Measurements from ENCODE around the gene SLC43A2. TPM values are rescaled to one million over a fixed set of nuclear protein-coding genes. Genes with fewer than 3 reads are reported as not detected.

Gene SLC43A2
- polyA plus RNA-seq, 4 donors, result 2.9 to 31.5 (median 9.9) TPM

DNA sequence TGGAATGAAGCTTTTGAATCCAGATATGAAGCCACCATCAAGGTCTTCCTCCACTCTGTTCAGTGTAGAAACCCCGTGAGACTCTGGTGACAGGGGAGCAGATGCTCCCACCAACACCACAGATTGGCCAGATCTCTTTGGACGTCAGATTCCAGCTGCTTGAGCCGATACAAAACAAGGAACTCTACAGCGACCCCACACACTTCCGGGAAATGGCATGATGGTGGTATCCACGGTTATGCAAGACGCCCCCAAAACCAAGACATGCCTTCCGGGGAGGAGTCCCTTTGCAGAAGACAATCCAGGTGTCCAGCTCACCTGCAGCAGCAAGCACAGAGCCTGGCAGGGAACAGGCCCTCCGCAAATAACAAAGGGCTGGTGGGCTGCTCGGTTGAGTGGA, 46.3 kb downstream of the SLC43A2 start:
- Histone ChIP-seq H3K4me3 (ENCODE audit: low read depth in 1 of 3, low read length in 3 of 3) (no peak overlapping the region), H3K9me3 (ENCODE audit: control insufficient read depth in 2 of 2, insufficient read depth in 1 of 2, low read depth in 1 of 2, low read length in 1 of 2) (no peaks in the 10 kb centered on the region), H3K27ac (ENCODE audit: low read depth in 1 of 3, low read length in 2 of 3) (no peak overlapping the region), H3K36me3 (ENCODE audit: control insufficient read depth in 3 of 3, insufficient read depth in 2 of 3, low read depth in 1 of 3, low read length in 3 of 3) (peaks cover 0 to 92% (median 4%) of the 10 kb centered on the region in 3 donors), H3K27me3 (ENCODE audit: control insufficient read depth in 3 of 3, insufficient read depth in 3 of 3, low read length in 3 of 3) (no peaks in the 10 kb centered on the region), H3K4me1 (ENCODE audit: control insufficient read depth in 3 of 3, insufficient read depth in 2 of 3, low read depth in 1 of 3, low read length in 2 of 3) (peaks cover 0 to 3% (median 2%) of the 10 kb centered on the region in 3 donors)
- DNase-seq, result no peak
- FAIRE-seq, result no peak
- WGBS, 3 donors, result 91% methylated on average over 10 of the region's 10 CpGs

GRCh38 chr17:1580979-1581676, 47.5 kb downstream of the SLC43A2 start:
- DNase-seq (peak in 1 of 2 donors; percentile 68), FAIRE-seq (no peak)
- Histone ChIP-seq H3K4me3 (ENCODE audit: low read depth in 1 of 3, low read length in 3 of 3) (no peak overlapping the region), H3K36me3 (ENCODE audit: control insufficient read depth in 3 of 3, insufficient read depth in 2 of 3, low read depth in 1 of 3, low read length in 3 of 3) (peaks cover 0 to 93% (median 4%) of the 10 kb centered on the region in 3 donors), H3K4me1 (ENCODE audit: control insufficient read depth in 3 of 3, insufficient read depth in 2 of 3, low read depth in 1 of 3, low read length in 2 of 3) (peaks cover 0 to 3% (median 2%) of the 10 kb centered on the region in 3 donors), H3K27ac (ENCODE audit: low read depth in 1 of 3, low read length in 2 of 3) (peak overlapping the region in 1 of 3 donors; percentile 50), H3K27me3 (ENCODE audit: control insufficient read depth in 3 of 3, insufficient read depth in 3 of 3, low read length in 3 of 3) (no peaks in the 10 kb centered on the region), H3K9me3 (ENCODE audit: control insufficient read depth in 2 of 2, insufficient read depth in 1 of 2, low read depth in 1 of 2, low read length in 1 of 2) (no peaks in the 10 kb centered on the region)
- WGBS, 3 donors, result 33 to 63% (median 39%) methylated on average over 19 of the region's 19 CpGs

GRCh38 chr17:1578029-1578428, 50.6 kb downstream of the SLC43A2 start:
- DNase-seq (no peak), FAIRE-seq (no peak)
- Histone ChIP-seq H3K4me1 (ENCODE audit: control insufficient read depth in 3 of 3, insufficient read depth in 2 of 3, low read depth in 1 of 3, low read length in 2 of 3) (peaks cover 2 to 12% (median 3%) of the 10 kb centered on the region in 3 donors), H3K4me3 (ENCODE audit: low read depth in 1 of 3, low read length in 3 of 3) (no peak overlapping the region), H3K27ac (ENCODE audit: low read depth in 1 of 3, low read length in 2 of 3) (peak overlapping the region in 2 of 3 donors; percentile 9 to 86), H3K27me3 (ENCODE audit: control insufficient read depth in 3 of 3, insufficient read depth in 3 of 3, low read length in 3 of 3) (no peaks in the 10 kb centered on the region), H3K9me3 (ENCODE audit: control insufficient read depth in 2 of 2, insufficient read depth in 1 of 2, low read depth in 1 of 2, low read length in 1 of 2) (no peaks in the 10 kb centered on the region), H3K36me3 (ENCODE audit: control insufficient read depth in 3 of 3, insufficient read depth in 2 of 3, low read depth in 1 of 3, low read length in 3 of 3) (peaks cover 0 to 87% (median 0%) of the 10 kb centered on the region in 3 donors)
- 93 to 94% (median 93%) methylated on average over 13 of the region's 13 CpGs for WGBS, 3 donors

DNA sequence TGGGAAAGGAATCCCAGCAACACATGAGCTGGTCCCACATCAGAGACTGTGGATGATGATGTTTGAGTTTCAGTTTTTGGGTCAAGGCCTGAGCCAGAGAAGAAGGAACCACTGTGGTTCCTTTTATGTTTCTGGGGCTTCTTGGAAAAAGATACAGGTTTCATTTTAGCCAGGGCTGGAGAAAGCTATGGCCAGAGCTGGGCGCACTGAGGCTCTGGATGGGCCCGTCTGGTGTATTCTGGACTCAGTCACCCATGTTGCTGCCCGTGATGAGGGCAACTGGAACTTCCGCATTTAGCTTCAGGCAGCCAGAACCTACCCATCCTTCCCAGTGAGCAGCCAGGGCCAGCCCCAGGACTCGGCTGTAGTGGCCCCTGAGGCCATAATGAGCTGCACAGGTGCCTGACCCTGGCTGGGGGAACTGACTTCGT, 51.0 kb downstream of the SLC43A2 start:
- Histone ChIP-seq H3K36me3 (ENCODE audit: control insufficient read depth in 3 of 3, insufficient read depth in 2 of 3, low read depth in 1 of 3, low read length in 3 of 3) (peaks cover 0 to 86% (median 0%) of the 10 kb centered on the region in 3 donors), H3K9me3 (ENCODE audit: control insufficient read depth in 2 of 2, insufficient read depth in 1 of 2, low read depth in 1 of 2, low read length in 1 of 2) (no peaks in the 10 kb centered on the region), H3K4me3 (ENCODE audit: low read depth in 1 of 3, low read length in 3 of 3) (no peak overlapping the region), H3K27ac (ENCODE audit: low read depth in 1 of 3, low read length in 2 of 3) (peak overlapping the region in 2 of 3 donors; percentile 9 to 86), H3K4me1 (ENCODE audit: control insufficient read depth in 3 of 3, insufficient read depth in 2 of 3, low read depth in 1 of 3, low read length in 2 of 3) (peaks cover 2 to 12% (median 3%) of the 10 kb centered on the region in 3 donors), H3K27me3 (ENCODE audit: control insufficient read depth in 3 of 3, insufficient read depth in 3 of 3, low read length in 3 of 3) (no peaks in the 10 kb centered on the region)
- DNase-seq (no peak), FAIRE-seq (no peak)
- WGBS, 3 donors, result 74 to 81% (median 78%) methylated on average over 6 of the region's 6 CpGs

- FAIRE-seq (no peak), DNase-seq (no peak)
- H3K4me3 ChIP-seq (ENCODE audit: low read depth in 1 of 3, low read length in 3 of 3), result no peak overlapping the region
- H3K4me1 ChIP-seq (ENCODE audit: control insufficient read depth in 3 of 3, insufficient read depth in 2 of 3, low read depth in 1 of 3, low read length in 2 of 3), result peaks cover 2 to 12% (median 3%) of the 10 kb centered on the region in 3 donors
- no peaks in the 10 kb centered on the region for H3K9me3 ChIP-seq (ENCODE audit: control insufficient read depth in 2 of 2, insufficient read depth in 1 of 2, low read depth in 1 of 2, low read length in 1 of 2)
- H3K27ac ChIP-seq (ENCODE audit: low read depth in 1 of 3, low read length in 2 of 3), result peak overlapping the region in 1 of 3 donors; percentile 86
- no peaks in the 10 kb centered on the region for H3K27me3 ChIP-seq (ENCODE audit: control insufficient read depth in 3 of 3, insufficient read depth in 3 of 3, low read length in 3 of 3)
- H3K36me3 ChIP-seq (ENCODE audit: control insufficient read depth in 3 of 3, insufficient read depth in 2 of 3, low read depth in 1 of 3, low read length in 3 of 3), result peaks cover 0 to 84% (median 0%) of the 10 kb centered on the region in 3 donors
- WGBS, 3 donors, result 36 to 68% (median 52%) methylated on average over 12 of the region's 12 CpGs
Measured at GRCh38 chr17:1577182-1577581, 51.5 kb downstream of the SLC43A2 start.

- no peaks in the 10 kb centered on the region for H3K9me3 ChIP-seq (ENCODE audit: control insufficient read depth in 2 of 2, insufficient read depth in 1 of 2, low read depth in 1 of 2, low read length in 1 of 2)
- H3K4me1 ChIP-seq (ENCODE audit: control insufficient read depth in 3 of 3, insufficient read depth in 2 of 3, low read depth in 1 of 3, low read length in 2 of 3), result peaks cover 2 to 12% (median 3%) of the 10 kb centered on the region in 3 donors
- 88 to 93% (median 93%) methylated on average over 15 of the region's 15 CpGs for WGBS, 3 donors
- no peak for FAIRE-seq
- no peak for DNase-seq
- no peak overlapping the region for H3K4me3 ChIP-seq (ENCODE audit: low read depth in 1 of 3, low read length in 3 of 3)
- peaks cover 0 to 77% (median 0%) of the 10 kb centered on the region in 3 donors for H3K36me3 ChIP-seq (ENCODE audit: control insufficient read depth in 3 of 3, insufficient read depth in 2 of 3, low read depth in 1 of 3, low read length in 3 of 3)
- H3K27ac ChIP-seq (ENCODE audit: low read depth in 1 of 3, low read length in 2 of 3), result peak overlapping the region in 1 of 3 donors; percentile 30
- H3K27me3 ChIP-seq (ENCODE audit: control insufficient read depth in 3 of 3, insufficient read depth in 3 of 3, low read length in 3 of 3), result no peaks in the 10 kb centered on the region
Measured at GRCh38 chr17:1576500-1576899, 52.1 kb downstream of the SLC43A2 start.

DNA sequence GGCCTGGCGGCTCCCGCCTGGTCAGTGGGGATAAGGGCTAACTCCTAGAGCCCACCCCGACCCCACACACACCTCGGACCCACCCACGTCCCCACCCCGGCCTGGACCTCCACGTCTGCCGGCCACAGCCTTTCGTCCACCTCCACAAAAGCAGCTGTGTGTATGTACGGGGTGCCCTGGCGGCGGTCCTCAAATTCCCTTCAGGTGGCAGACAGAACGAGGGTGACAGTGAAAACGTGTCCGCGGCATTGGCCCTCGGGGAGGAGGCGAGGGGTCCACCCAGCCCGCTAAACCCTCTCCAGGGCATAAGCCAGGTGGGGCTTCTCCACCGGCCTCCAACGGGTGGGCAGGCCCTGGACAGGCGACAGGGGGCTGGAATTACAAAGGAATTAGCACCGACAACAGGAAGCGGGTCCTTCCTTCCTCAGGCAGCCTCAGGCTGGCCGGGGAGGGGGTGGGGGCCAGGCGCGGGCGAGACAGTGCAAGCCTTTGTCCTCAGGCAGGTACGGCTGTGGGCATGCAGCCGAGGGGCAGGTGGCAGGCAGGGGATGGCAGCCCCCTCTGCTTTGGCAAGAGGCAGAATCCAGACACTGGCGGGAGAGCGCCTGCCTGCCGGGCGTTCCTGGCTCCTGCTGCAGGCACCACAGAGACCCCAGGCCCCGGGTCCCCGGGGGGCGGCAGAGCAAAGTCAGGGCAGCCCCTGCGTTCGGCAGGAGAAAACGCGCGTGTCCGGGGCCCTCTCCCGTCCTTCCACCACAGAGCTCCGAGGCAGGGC, 53.8 kb downstream of the SLC43A2 start:
- Histone ChIP-seq H3K27me3 (ENCODE audit: control insufficient read depth in 3 of 3, insufficient read depth in 3 of 3, low read length in 3 of 3) (no peaks in the 10 kb centered on the region), H3K36me3 (ENCODE audit: control insufficient read depth in 3 of 3, insufficient read depth in 2 of 3, low read depth in 1 of 3, low read length in 3 of 3) (peaks cover 0 to 62% (median 0%) of the 10 kb centered on the region in 3 donors), H3K9me3 (ENCODE audit: control insufficient read depth in 2 of 2, insufficient read depth in 1 of 2, low read depth in 1 of 2, low read length in 1 of 2) (no peaks in the 10 kb centered on the region), H3K4me3 (ENCODE audit: low read depth in 1 of 3, low read length in 3 of 3) (no peak overlapping the region), H3K4me1 (ENCODE audit: control insufficient read depth in 3 of 3, insufficient read depth in 2 of 3, low read depth in 1 of 3, low read length in 2 of 3) (peaks cover 0 to 16% (median 0%) of the 10 kb centered on the region in 3 donors), H3K27ac (ENCODE audit: low read depth in 1 of 3, low read length in 2 of 3) (peak overlapping the region in 1 of 3 donors; percentile 40)
- DNase-seq (no peak), FAIRE-seq (no peak)
- 59 to 65% (median 62%) methylated on average over 39 to 45 of the region's 45 CpGs for WGBS, 3 donors

GRCh38 chr17:1573932-1574696, 54.5 kb downstream of the SLC43A2 start:
- peaks cover 0 to 20% (median 0%) of the 10 kb centered on the region in 3 donors for H3K4me1 ChIP-seq (ENCODE audit: control insufficient read depth in 3 of 3, insufficient read depth in 2 of 3, low read depth in 1 of 3, low read length in 2 of 3)
- no peaks in the 10 kb centered on the region for H3K27me3 ChIP-seq (ENCODE audit: control insufficient read depth in 3 of 3, insufficient read depth in 3 of 3, low read length in 3 of 3)
- 25 to 32% (median 26%) methylated on average over 18 to 19 of the region's 19 CpGs for whole genome bisulfite sequencing, 3 donors
- H3K27ac ChIP-seq (ENCODE audit: low read depth in 1 of 3, low read length in 2 of 3), result peak overlapping the region in 1 of 3 donors; percentile 13
- H3K4me3 ChIP-seq (ENCODE audit: low read depth in 1 of 3, low read length in 3 of 3), result no peak overlapping the region
- peaks cover 0 to 58% (median 0%) of the 10 kb centered on the region in 3 donors for H3K36me3 ChIP-seq (ENCODE audit: control insufficient read depth in 3 of 3, insufficient read depth in 2 of 3, low read depth in 1 of 3, low read length in 3 of 3)
- FAIRE-seq (no peak), DNase-seq (peak; percentile 79 to 89)
- H3K9me3 ChIP-seq (ENCODE audit: control insufficient read depth in 2 of 2, insufficient read depth in 1 of 2, low read depth in 1 of 2, low read length in 1 of 2), result no peaks in the 10 kb centered on the region
